Measurements from ENCODE around the gene PPP2R2C.

PPP2R2C gene

DNA sequence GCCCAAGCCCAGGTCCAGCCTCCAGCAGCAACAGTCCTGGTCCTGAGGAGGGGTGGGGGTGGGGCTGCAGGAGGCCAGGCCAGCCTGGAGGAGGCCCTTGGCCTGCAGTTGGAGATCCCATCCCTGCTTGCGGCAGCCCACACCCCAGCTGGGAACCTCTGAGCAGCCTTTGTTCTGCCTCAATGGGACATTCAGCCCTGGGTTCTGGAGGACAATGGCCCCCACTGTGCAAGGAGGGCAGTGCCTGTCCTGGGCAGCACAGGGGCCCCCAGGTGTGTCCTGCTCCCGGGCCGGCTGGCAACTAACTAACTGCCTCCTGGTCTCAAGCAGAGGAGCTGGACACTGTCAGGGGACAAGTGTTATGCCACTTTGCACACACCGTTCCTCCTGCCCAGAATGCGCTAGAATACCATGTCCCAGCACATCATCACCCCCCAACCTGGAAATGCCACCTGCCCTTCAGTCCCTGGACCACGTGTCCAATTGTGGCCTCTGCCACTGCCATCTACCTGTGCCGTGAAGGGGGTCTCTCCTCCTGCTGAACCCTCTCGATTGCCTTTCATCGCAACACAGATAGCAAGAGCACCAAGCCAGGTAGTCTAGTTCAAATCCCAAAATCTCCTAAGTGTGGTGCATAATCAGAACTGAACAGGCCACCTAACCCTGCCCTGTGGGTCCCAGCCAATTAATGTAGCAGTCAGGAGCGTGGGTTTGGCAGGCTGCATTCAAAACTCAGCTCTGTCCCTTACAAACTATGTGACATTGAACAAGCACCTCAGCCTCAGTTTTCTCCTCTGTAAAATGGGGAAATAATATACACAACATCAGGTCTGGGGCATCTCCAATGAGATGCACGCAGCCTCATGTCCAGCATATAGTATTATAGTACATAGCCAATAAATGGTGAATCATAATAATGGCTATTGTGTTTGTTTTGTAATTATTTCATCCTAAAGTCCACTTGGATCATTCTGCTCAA, 8.8 kb downstream of the PPP2R2C start:
- Histone ChIP-seq H3K27me3 (no peaks in the 10 kb centered on the region), H3K4me1 (no peaks in the 10 kb centered on the region), H3K4me3 (ENCODE audit: low read depth, low read length) (no peak overlapping the region), H3K9me3 (no peaks in the 10 kb centered on the region), H3K36me3 (no peaks in the 10 kb centered on the region)
- no peak for DNase-seq
- no peak for TF ChIP-seq CTCF (IDR thresholded peaks at IDR 0.05; ENCODE audit: low read depth, low read length)

DNA sequence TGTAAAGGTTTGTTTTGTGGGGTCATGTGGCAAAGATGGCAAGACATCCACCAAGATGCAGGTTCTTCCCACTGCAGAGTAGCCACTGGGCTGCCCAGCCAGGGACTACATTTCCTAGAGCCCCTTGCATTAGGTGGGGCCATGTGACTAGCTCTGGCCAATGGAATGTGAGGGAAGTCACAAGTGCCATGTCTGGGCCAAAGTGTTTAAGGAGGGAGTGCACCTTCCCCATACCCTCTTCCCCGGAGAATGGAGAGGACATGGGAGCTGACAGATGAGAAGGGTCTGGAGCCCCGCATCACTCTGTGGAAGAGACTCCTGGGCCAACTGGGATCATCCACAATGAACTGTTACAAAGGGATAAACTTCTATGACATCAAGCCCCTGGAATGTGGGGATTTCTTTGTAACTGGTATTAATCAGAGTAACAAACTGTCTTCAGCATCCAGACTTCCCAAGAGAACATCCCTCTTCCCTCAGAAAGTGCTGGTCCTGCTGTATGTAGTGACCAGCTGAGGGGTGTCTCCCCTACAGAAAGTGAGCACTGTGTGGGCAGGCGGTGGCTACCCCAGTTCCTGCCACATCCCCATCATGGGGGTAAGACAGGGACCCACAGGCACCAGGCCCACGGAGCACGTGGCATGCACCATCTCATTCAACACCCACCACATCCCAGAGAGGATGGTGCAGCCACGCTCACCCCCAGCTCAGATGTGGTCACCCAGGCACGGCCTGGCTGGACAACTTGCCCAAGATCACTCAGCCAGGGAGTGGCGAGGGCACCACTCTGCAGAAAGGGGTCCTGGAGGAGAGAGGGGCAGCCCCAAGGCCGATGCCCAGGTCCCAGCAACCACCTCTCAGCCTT, 10.9 kb downstream of the PPP2R2C start:
- no peak for TF ChIP-seq CTCF (IDR thresholded peaks at IDR 0.05; ENCODE audit: low read depth, low read length)
- H3K4me1 ChIP-seq = no peaks in the 10 kb centered on the region
- no peaks in the 10 kb centered on the region for H3K9me3 ChIP-seq
- H3K36me3 ChIP-seq = no peaks in the 10 kb centered on the region
- no peak for DNase-seq
- no peak overlapping the region for H3K4me3 ChIP-seq (ENCODE audit: low read depth, low read length)
- H3K27me3 ChIP-seq = no peaks in the 10 kb centered on the region

GRCh38 chr4:6460876-6461275, 11.5 kb downstream of the PPP2R2C start:
- Histone ChIP-seq H3K9me3 (no peaks in the 10 kb centered on the region), H3K4me3 (ENCODE audit: low read depth, low read length) (no peak overlapping the region), H3K27me3 (no peaks in the 10 kb centered on the region), H3K4me1 (no peaks in the 10 kb centered on the region), H3K36me3 (no peaks in the 10 kb centered on the region)
- no peak for DNase-seq
- TF ChIP-seq CTCF (IDR thresholded peaks at IDR 0.05; ENCODE audit: low read depth, low read length) = no peak

GRCh38 chr4:6458528-6458927, 13.9 kb downstream of the PPP2R2C start:
- DNase-seq = no peak
- Histone ChIP-seq H3K4me1 (no peaks in the 10 kb centered on the region), H3K36me3 (no peaks in the 10 kb centered on the region), H3K27me3 (no peaks in the 10 kb centered on the region), H3K9me3 (no peaks in the 10 kb centered on the region), H3K4me3 (ENCODE audit: low read depth, low read length) (no peak overlapping the region)
- TF ChIP-seq CTCF (IDR thresholded peaks at IDR 0.05; ENCODE audit: low read depth, low read length) = no peak

GRCh38 chr4:6456450-6456849, 16.0 kb downstream of the PPP2R2C start:
- H3K27me3 ChIP-seq = no peaks in the 10 kb centered on the region
- TF ChIP-seq CTCF (IDR thresholded peaks at IDR 0.05; ENCODE audit: low read depth, low read length) = no peak
- no peaks in the 10 kb centered on the region for H3K4me1 ChIP-seq
- H3K36me3 ChIP-seq = no peaks in the 10 kb centered on the region
- no peaks in the 10 kb centered on the region for H3K9me3 ChIP-seq
- no peak for DNase-seq
- H3K4me3 ChIP-seq (ENCODE audit: low read depth, low read length) = no peak overlapping the region
